Transverse colon (tissue), 4 donors: ENCODE measurements around the gene GLTPD2. TPM values are rescaled to one million over a fixed set of nuclear protein-coding genes. Genes with fewer than 3 reads are reported as not detected.
A peak's percentile ranks its signal among the peaks of the same experiment; 100 is the strongest.

ENCODE experiments used
- DNase-seq: peaks from one replicate; pipeline ENCODE4 v3.0.0-alpha.2; 2019
- H3K27ac ChIP-seq, 4 donors: fragments of 200-600 bp; sonication (generic); 2 replicates each; pipeline ENCODE4 v1.5.1; 2016 to 2018; ENCODE audit warnings: inconsistent platforms in 4 of 4
- H3K27me3 ChIP-seq: fragments of 200-600 bp; sonication (generic); 2 replicates; pipeline ENCODE4 v1.5.1; 2017; ENCODE audit warnings: inconsistent platforms
- H3K36me3 ChIP-seq, 4 donors: fragments of 200-600 bp; sonication (generic); 2 replicates each; pipeline ENCODE4 v1.5.1; 2017 to 2019; ENCODE audit warnings: inconsistent platforms in 4 of 4
- H3K4me1 ChIP-seq, 4 donors: fragments of 200-600 bp; sonication (generic); 2 replicates each; pipeline ENCODE4 v1.5.1; 2017 to 2020; ENCODE audit warnings: inconsistent platforms in 4 of 4
- H3K4me3 ChIP-seq, 4 donors: fragments of 200-600 bp; sonication (generic); 1 replicate in 1 of 4; 2 replicates in 3 of 4; pipeline versions ENCODE4 v1.5.1 to v1.6.1; 2017 to 2019; ENCODE audit warnings: inconsistent platforms in 4 of 4
- H3K9me3 ChIP-seq, 2 donors: fragments of 200-600 bp; sonication (generic); 2 replicates each; pipeline ENCODE4 v1.5.1; 2017 to 2019; ENCODE audit warnings: inconsistent platforms in 2 of 2
- CTCF ChIP-seq, 5 experiments: fragments of 200-600 bp in 3 of 5; fragments of 450-650 bp in 2 of 5; sonication (generic) in 3 of 5; IDR thresholded peaks; 1 replicate in 2 of 5; 2 replicates in 3 of 5; pipeline ENCODE4 v1.5.1; 2016 to 2017; ENCODE audit warnings: antibody characterized with exemption in 5 of 5, inconsistent platforms in 3 of 5, mild to moderate bottlenecking in 2 of 5, moderate library complexity in 1 of 5
- EP300 ChIP-seq: sonication (generic); formaldehyde crosslinking; IDR thresholded peaks from one replicate; pipeline ENCODE4 v1.6.1; 2017; ENCODE audit warnings: antibody characterized with exemption, low read depth
- POLR2A ChIP-seq: fragments of 450-650 bp; IDR thresholded peaks from one replicate; pipeline ENCODE4 v1.6.1; 2016; ENCODE audit warnings: antibody characterized with exemption, mild to moderate bottlenecking, moderate library complexity
- POLR2AphosphoS5 ChIP-seq, 3 donors: sonication (generic); formaldehyde crosslinking; IDR thresholded peaks; one replicate each; pipeline ENCODE4 v1.6.1; 2016; ENCODE audit warnings: antibody characterized with exemption in 3 of 3
- WGBS, 2 donors: methylation state at CpG; one replicate each; pipeline ENCODE4 v1.1.5; 2018; ENCODE audit warnings: low coverage in 1 of 2; 5-methylcytosine and 5-hydroxymethylcytosine counted together
- in situ Hi-C, 4 donors: fragments of 200-750 bp; cut with MboI; loops; one replicate each; pipeline versions ENCODE4 v1.15.0 to v1.15.1; 2017; ENCODE audit warnings: low sequenced_read_pairs in 3 of 4, low pct_ligation_motif_present in 1 of 4, low pct_unique_long_range_greater_than_20kb in 1 of 4
- intact Hi-C: fragments of 100-400 bp; cut with DNase I; formaldehyde crosslinking; loops from one replicate; pipeline ENCODE4 v1.15.1; 2023; ENCODE audit warnings: low total_unique reads
- total RNA-seq, 4 donors: library from RNA; depleted of rRNA; stranded (reverse); fragments of >200 nt; gene quantifications; one replicate each; pipeline ENCODE4 v1.1.0, GENCODE V29; 2016

The GLTPD2 gene
- total RNA-seq, 4 donors from 2014 or later: 0.41 to 1.7 TPM; not detected in 2

- no peak for DNase-seq
- no peak overlapping the region for H3K4me3 ChIP-seq
- H3K27me3 ChIP-seq: no peaks in the 10 kb centered on the region
- 66 to 75% methylated on average over 1 to 3 of the region's 3 CpGs for WGBS, 2 donors
- in situ Hi-C loops: no loop called here
- peak overlapping the region; percentile 47 to 55 (median 49) for H3K27ac ChIP-seq
- H3K4me1 ChIP-seq: peaks cover 0 to 6% (median 1%) of the 10 kb centered on the region in 4 donors
- TF ChIP-seq POLR2A: no peak
- no peak for TF ChIP-seq CTCF (IDR thresholded peaks at IDR 0.05)
- no peak for TF ChIP-seq EP300
- no peak for TF ChIP-seq POLR2AphosphoS5 (IDR thresholded peaks at IDR 0.05)
- intact Hi-C loops: no loop called here
- H3K36me3 ChIP-seq: no peaks in the 10 kb centered on the region
- H3K9me3 ChIP-seq: no peaks in the 10 kb centered on the region
Measured at GRCh38 chr17:4766201-4766600, 22.6 kb upstream of the GLTPD2 start.

GRCh38 chr17:4766723-4767122 lies 22.0 kb upstream of the GLTPD2 start:
- 88 to 95% methylated on average over 7 to 9 of the region's 9 CpGs for WGBS, 2 donors
- intact Hi-C loops (no loop called here), in situ Hi-C loops (no loop called here)
- H3K9me3 ChIP-seq: no peaks in the 10 kb centered on the region
- H3K27ac ChIP-seq: no peak overlapping the region
- no peaks in the 10 kb centered on the region for H3K36me3 ChIP-seq
- TF ChIP-seq POLR2AphosphoS5 (IDR thresholded peaks at IDR 0.05) (no peak), POLR2A (no peak), CTCF (IDR thresholded peaks at IDR 0.05) (no peak), EP300 (no peak)
- no peaks in the 10 kb centered on the region for H3K27me3 ChIP-seq
- H3K4me1 ChIP-seq: peaks cover 0 to 11% (median 3%) of the 10 kb centered on the region in 4 donors
- DNase-seq: no peak
- no peak overlapping the region for H3K4me3 ChIP-seq

GRCh38 chr17:4768298-4768697 lies 20.5 kb upstream of the GLTPD2 start:
- H3K27ac ChIP-seq: peak overlapping the region in 1 of 4 donors; percentile 23

GRCh38 chr17:4769628-4770027 lies 19.1 kb upstream of the GLTPD2 start:
- 83 to 91% methylated on average over 1 to 2 of the region's 2 CpGs for WGBS, 2 donors
- no peak overlapping the region for H3K4me3 ChIP-seq
- DNase-seq: no peak
- H3K27me3 ChIP-seq: no peaks in the 10 kb centered on the region
- intact Hi-C loops (no loop called here), in situ Hi-C loops (no loop called here)
- H3K36me3 ChIP-seq: no peaks in the 10 kb centered on the region
- TF ChIP-seq POLR2A: no peak
- no peak for TF ChIP-seq POLR2AphosphoS5 (IDR thresholded peaks at IDR 0.05)
- TF ChIP-seq EP300: no peak
- no peak overlapping the region for H3K27ac ChIP-seq
- H3K4me1 ChIP-seq: peaks cover 0 to 23% (median 5%) of the 10 kb centered on the region in 4 donors
- H3K9me3 ChIP-seq: no peaks in the 10 kb centered on the region

More at GRCh38 chr17:4768298-4768697, 20.5 kb upstream of the GLTPD2 start:
- Histone ChIP-seq H3K4me1 (peaks cover 0 to 23% (median 5%) of the 10 kb centered on the region in 4 donors), H3K27me3 (no peaks in the 10 kb centered on the region), H3K9me3 (no peaks in the 10 kb centered on the region), H3K36me3 (no peaks in the 10 kb centered on the region), H3K4me3 (no peak overlapping the region)
- in situ Hi-C loops (no loop called here), intact Hi-C loops (no loop called here)
- WGBS, 2 donors: 78 to 95% methylated on average over 4 to 6 of the region's 6 CpGs
- TF ChIP-seq POLR2AphosphoS5 (IDR thresholded peaks at IDR 0.05) (no peak), POLR2A (no peak), EP300 (no peak), CTCF (IDR thresholded peaks at IDR 0.05) (no peak)
- no peak for DNase-seq
